Measurements from ENCODE around the gene ITPR2. TPM values are rescaled to one million over a fixed set of nuclear protein-coding genes. Genes with fewer than 3 reads are reported as not detected.

Gene ITPR2
- total and polyA plus RNA-seq, 2 of the 8 experiments (the other 6 are each of a cell fraction or from before 2014, with no cell fraction given), result 4.1 to 48.3 TPM

DNA sequence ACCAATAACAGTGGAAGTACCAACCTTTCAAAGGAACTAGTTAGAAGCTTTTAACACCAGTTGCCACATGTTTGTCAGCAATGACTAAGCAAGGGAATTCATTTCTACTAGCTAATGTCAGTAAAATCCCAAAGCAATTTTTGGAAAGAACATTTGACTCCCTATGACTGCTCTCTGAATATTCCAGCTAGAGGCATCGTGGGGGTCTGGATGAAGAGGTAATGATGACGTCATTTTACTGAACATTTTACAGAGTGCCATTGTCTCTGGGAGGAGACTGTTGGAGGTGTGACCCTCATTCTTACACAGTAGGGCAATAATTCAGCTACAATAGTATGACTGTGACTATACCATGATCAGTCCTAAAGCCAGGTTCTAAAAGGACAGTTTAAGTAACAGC lies 204.8 kb downstream of the ITPR2 start:
- WGBS, 2 experiments (ENCODE audit: extremely low coverage in 1 of 2, insufficient coverage in 1 of 2, insufficient read length in 1 of 2, insufficient replicate concordance in 2 of 2, low coverage in 1 of 2, low lambda C conversion rate in 2 of 2, missing lambda C conversion rate in 1 of 2), result 92% methylated on average over 2 of the region's 2 CpGs; no CpG with 5 or more reads in 1 of the 2 experiments
- CTCF ChIA-PET (ENCODE audit: partially characterized antibody), result interaction anchor here (3.4 to 5.7 kb wide), 2 partner anchors 14 to 16 kb away, joined by 15 to 31 read pairs; no protein-coding TSS in a partner anchor
- no peaks in the 10 kb centered on the region for H3K9me3 ChIP-seq (ENCODE audit: insufficient read depth in 2 of 2, low read depth in 1 of 2, low read length in 1 of 2)

More for the DNA sequence above, 204.8 kb downstream of the ITPR2 start:
- POLR2A ChIA-PET (ENCODE audit: partially characterized antibody), result no interaction called here
- Histone ChIP-seq H3K23ac (ENCODE audit: insufficient read length) (no peak overlapping the region), H3K56ac (replicated peaks; ENCODE audit: insufficient read length, low read depth, low read length) (no peak overlapping the region), H3K79me1 (ENCODE audit: low read depth, low read length) (no peaks in the 10 kb centered on the region), H3K36me3 (ENCODE audit: control insufficient read depth in 2 of 4, insufficient read depth in 4 of 4, low read length in 3 of 4) (peaks cover 0 to 8% (median 1%) of the 10 kb centered on the region in 4 experiments; a peak in 2 of 8 replicates), H3K23me2 (ENCODE audit: low read depth, low read length) (no peaks in the 10 kb centered on the region), H2AFZ (ENCODE audit: low read length) (no peak overlapping the region), H3K27me3 (replicated peaks in 1 of 4; ENCODE audit: control insufficient read depth in 3 of 4, extremely low read depth in 1 of 4, insufficient read depth in 3 of 4, low read length in 3 of 4) (no peaks in the 10 kb centered on the region), H2BK120ac (replicated peaks; ENCODE audit: low read depth, low read length) (no peak overlapping the region), H2AK5ac (ENCODE audit: low read depth, low read length) (no peak overlapping the region), H3K4me1 (replicated peaks in 1 of 4; ENCODE audit: control insufficient read depth in 3 of 4, insufficient read depth in 4 of 4, low read length in 3 of 4) (peaks cover 0 to 3% (median under 1%) of the 10 kb centered on the region in 4 experiments; a peak in 3 of 7 replicates), H3K4ac (replicated peaks; ENCODE audit: insufficient read length, low read depth, low read length) (no peak overlapping the region), H2BK5ac (ENCODE audit: low read depth, low read length) (no peak overlapping the region), H2BK15ac (ENCODE audit: low read length) (no peak overlapping the region), H3K9ac (replicated peaks in 1 of 4; ENCODE audit: extremely low read depth in 1 of 4, low read depth in 3 of 4, low read length in 3 of 4) (no peak overlapping the region), H2BK12ac (ENCODE audit: low read depth, low read length) (no peak overlapping the region), H3K18ac (ENCODE audit: extremely low read depth, low read length) (no peak overlapping the region), H4K20me1 (replicated peaks in 1 of 2; ENCODE audit: control insufficient read depth in 1 of 2, insufficient read depth in 2 of 2, low read length in 2 of 2) (no peaks in the 10 kb centered on the region), H3K4me3 (ENCODE audit: extremely low read depth in 1 of 4, insufficient read depth in 2 of 4, low read depth in 3 of 4, low read length in 4 of 4) (no peak overlapping the region), H3K4me2 (ENCODE audit: insufficient read depth in 1 of 2, low read depth in 2 of 2, low read length in 2 of 2) (no peak overlapping the region), H2BK20ac (ENCODE audit: low read length) (no peak overlapping the region), H4K8ac (ENCODE audit: extremely low read depth, insufficient read depth, low read length) (no peak overlapping the region), H3K79me2 (ENCODE audit: control insufficient read depth in 1 of 2, insufficient read depth in 2 of 2, low read length in 2 of 2) (no peaks in the 10 kb centered on the region), H4K91ac (replicated peaks; ENCODE audit: insufficient read length, low read length) (no peak overlapping the region), H3K27ac (ENCODE audit: low read depth, low read length) (no peak overlapping the region), H3K14ac (ENCODE audit: insufficient read length) (no peak overlapping the region), H4K5ac (ENCODE audit: insufficient read length, low read depth, low read length) (no peak overlapping the region)
- no peak for DNase-seq (ENCODE audit: low read depth in 1 of 2, low spot score in 2 of 2)
- TF ChIP-seq TAF1 (IDR thresholded peaks at IDR 0.05; ENCODE audit: low read depth, low read length), result no peak
- no peak for FAIRE-seq
